Measurements from ENCODE around the gene HCCS.

HCCS gene

DNA sequence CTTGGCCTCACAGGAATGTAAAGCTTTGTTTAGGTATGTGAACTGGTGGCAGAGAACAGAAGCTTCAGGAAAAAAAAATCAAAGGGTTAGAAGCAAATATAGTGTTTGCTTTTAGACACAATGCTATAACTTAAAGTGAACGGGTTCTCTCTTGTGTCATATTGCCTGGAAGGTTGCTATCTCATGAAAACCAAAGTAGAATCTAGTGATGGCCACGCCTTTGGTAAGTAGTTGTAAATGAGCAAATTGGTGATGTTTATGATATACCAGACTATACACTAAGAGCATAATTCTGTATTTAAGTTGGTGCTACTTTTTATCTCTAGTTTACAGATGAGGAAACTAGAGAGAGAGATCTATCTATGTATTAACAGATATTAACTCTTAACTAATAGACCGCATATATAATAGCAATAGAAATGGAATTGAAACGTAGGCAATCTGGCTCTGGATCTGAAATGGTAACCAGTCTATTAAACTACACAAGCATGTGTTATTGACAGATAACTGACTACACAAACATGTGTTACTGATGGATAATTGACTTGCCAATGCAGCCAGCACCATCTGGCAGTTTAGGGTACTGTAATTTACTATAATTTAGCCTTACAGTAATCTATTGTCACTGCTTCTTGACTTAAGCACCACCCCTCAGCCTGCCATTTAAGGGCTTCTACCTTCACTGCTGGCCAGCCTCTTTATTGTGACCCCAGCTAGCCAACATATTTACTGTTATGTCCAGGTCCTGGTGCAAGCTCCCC, 40.8 kb downstream of the HCCS start:
- Histone ChIP-seq H3K4me3 (no peak overlapping the region), H3K27ac (no peak overlapping the region)
- TF ChIP-seq, protein P1, sequence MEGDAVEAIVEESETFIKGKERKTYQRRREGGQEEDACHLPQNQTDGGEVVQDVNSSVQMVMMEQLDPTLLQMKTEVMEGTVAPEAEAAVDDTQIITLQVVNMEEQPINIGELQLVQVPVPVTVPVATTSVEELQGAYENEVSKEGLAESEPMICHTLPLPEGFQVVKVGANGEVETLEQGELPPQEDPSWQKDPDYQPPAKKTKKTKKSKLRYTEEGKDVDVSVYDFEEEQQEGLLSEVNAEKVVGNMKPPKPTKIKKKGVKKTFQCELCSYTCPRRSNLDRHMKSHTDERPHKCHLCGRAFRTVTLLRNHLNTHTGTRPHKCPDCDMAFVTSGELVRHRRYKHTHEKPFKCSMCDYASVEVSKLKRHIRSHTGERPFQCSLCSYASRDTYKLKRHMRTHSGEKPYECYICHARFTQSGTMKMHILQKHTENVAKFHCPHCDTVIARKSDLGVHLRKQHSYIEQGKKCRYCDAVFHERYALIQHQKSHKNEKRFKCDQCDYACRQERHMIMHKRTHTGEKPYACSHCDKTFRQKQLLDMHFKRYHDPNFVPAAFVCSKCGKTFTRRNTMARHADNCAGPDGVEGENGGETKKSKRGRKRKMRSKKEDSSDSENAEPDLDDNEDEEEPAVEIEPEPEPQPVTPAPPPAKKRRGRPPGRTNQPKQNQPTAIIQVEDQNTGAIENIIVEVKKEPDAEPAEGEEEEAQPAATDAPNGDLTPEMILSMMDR (IDR thresholded peaks at IDR 0.05): no peak
- no peak for DNase-seq (ENCODE audit: low spot score)

DNA sequence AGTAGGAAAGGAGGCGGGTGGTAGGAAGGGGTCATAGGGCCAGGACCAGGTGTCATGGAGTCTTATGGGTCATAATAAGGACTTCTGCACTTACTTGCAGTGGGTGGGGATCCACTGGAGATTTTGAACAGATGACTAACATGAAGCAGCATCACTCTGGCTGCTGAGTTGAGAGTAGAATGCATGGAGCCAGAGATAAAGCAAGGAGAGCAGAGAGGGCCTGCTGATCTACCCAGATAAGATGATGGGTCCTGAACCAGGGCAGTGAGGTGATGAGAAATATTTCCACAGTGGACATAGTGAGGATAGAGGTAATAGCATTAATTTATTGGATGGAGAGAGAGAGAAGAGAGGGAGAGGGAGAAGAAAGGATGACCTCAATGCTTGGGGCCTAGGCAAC, 48.0 kb downstream of the HCCS start:
- TF ChIP-seq, protein P1 (IDR thresholded peaks at IDR 0.05): no peak
- no peak for DNase-seq (ENCODE audit: low spot score)
- no peak overlapping the region for H3K4me3 ChIP-seq
- H3K27ac ChIP-seq: no peak overlapping the region

DNA sequence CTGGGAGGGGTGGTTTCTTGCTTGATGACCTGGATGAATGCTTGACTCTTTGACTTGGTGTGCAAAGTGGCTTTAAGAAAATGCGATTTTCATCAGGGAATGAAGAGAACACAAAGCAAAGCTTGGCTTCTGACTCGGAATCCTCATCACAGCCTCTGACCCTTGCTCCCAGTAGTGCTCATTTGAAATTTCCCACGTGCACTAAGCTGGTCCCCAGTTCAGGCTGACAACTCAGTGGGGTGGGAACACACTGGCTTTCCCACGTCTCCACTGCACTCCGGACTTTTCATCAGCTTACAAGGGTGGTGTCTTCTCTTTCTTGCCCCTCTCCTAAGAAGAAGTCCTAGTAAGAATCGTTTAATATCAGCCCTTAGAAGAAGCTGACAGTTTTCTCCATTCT, 53.3 kb downstream of the HCCS start:
- H3K27ac ChIP-seq: no peak overlapping the region
- TF ChIP-seq, protein P1 (IDR thresholded peaks at IDR 0.05): no peak
- H3K4me3 ChIP-seq: no peak overlapping the region
- DNase-seq (ENCODE audit: low spot score): no peak

GRCh38 chrX:11171956-11172355, 60.8 kb downstream of the HCCS start:
- TF ChIP-seq, protein P1 (IDR thresholded peaks at IDR 0.05): no peak
- DNase-seq (ENCODE audit: low spot score): no peak
- Histone ChIP-seq H3K27ac (no peak overlapping the region), H3K4me3 (no peak overlapping the region)

GRCh38 chrX:11172415-11172814, 61.3 kb downstream of the HCCS start:
- Histone ChIP-seq H3K27ac (no peak overlapping the region), H3K4me3 (no peak overlapping the region)
- DNase-seq (ENCODE audit: low spot score): no peak
- TF ChIP-seq, protein P1 (IDR thresholded peaks at IDR 0.05): no peak
